ENCODE results near the gene DAG1. TPM values are rescaled to one million over a fixed set of nuclear protein-coding genes. Genes with fewer than 3 reads are reported as not detected.
A peak's percentile ranks its signal among the peaks of the same experiment; 100 is the strongest.

DAG1 gene
- total RNA-seq, 1 experiment from 2014 or later, result 93.0 TPM

GRCh38 chr3:49500205-49500731 lies 30.2 kb downstream of the DAG1 start:
- no peaks in the 10 kb centered on the region for H3K9me3 Mint-ChIP-seq
- Histone ChIP-seq H3K27ac (ENCODE audit: insufficient read length, low read depth, low read length) (no peak overlapping the region), H3K14ac (ENCODE audit: insufficient read depth, low read length) (no peak overlapping the region), H3K27me3 (ENCODE audit: insufficient read depth, low read length) (no peaks in the 10 kb centered on the region), H2BK5ac (ENCODE audit: insufficient read length, low read length) (peak overlapping the region; percentile 41), H3K4me2 (ENCODE audit: insufficient read depth, insufficient read length, low read length) (no peak overlapping the region), H4K8ac (replicated peaks; ENCODE audit: insufficient read length, low read depth, low read length) (no peak overlapping the region), H3K18ac (ENCODE audit: insufficient read length, low read depth, low read length) (no peak overlapping the region), H3K79me2 (ENCODE audit: insufficient read depth, low read length) (peaks cover 5% of the 10 kb centered on the region; the same call in 1 of the 2 replicates), H3K79me1 (ENCODE audit: insufficient read depth, low read depth, low read length, poor library complexity, severe bottlenecking) (peaks cover 12% of the 10 kb centered on the region), H2AFZ (ENCODE audit: low read length) (no peak overlapping the region), H2BK15ac (ENCODE audit: low read depth, low read length) (no peak overlapping the region), H4K20me1 (ENCODE audit: control insufficient read depth, insufficient read depth, insufficient read length) (no peaks in the 10 kb centered on the region), H3K4me1 (ENCODE audit: insufficient read depth, low read length) (no peaks in the 10 kb centered on the region), H2BK12ac (ENCODE audit: insufficient read length, low read depth, low read length) (no peak overlapping the region), H3K23ac (ENCODE audit: insufficient read length, low read depth, low read length) (no peak overlapping the region), H3T11ph (ENCODE audit: low read length) (no peak overlapping the region), H4K91ac (ENCODE audit: insufficient read length, low read depth, low read length) (no peak overlapping the region), H3K9ac (ENCODE audit: extremely low read depth, insufficient read length, low read length) (no peak overlapping the region), H3K9me3 (ENCODE audit: control insufficient read depth, low read depth, low read length) (no peaks in the 10 kb centered on the region), H3K23me2 (ENCODE audit: insufficient read length, low read depth, low read length, poor library complexity, severe bottlenecking) (no peaks in the 10 kb centered on the region), H2BK120ac (ENCODE audit: low read depth, low read length, poor library complexity, severe bottlenecking) (no peak overlapping the region), H2BK20ac (ENCODE audit: low read depth, low read length, poor library complexity, severe bottlenecking) (no peak overlapping the region), H3K56ac (ENCODE audit: insufficient read length, low read depth, low read length) (no peak overlapping the region), H2AK5ac (ENCODE audit: insufficient read length, low read length) (no peak overlapping the region), H4K5ac (ENCODE audit: insufficient read length, low read depth, low read length) (no peak overlapping the region), H3K4ac (ENCODE audit: low read depth, low read length) (no peak overlapping the region)
- TF ChIP-seq CTCF (conservative IDR thresholded peaks at IDR 0.05), result no peak
- peak overlapping the region in 2 of 3 experiments; percentile 19 to 35; a peak in 4 of 7 replicates for H3K27ac Mint-ChIP-seq
- H3K27me3 Mint-ChIP-seq (ENCODE audit: low read depth), result no peaks in the 10 kb centered on the region
- peaks cover 0 to 2% of the 10 kb centered on the region in 2 experiments; a peak in 2 of 4 replicates for H3K4me1 Mint-ChIP-seq
- no CpG with 5 or more reads among the region's 6 CpGs for WGBS (ENCODE audit: extremely low coverage, insufficient read length, low lambda C conversion rate)
- DNase-seq, result no peak
- peaks cover 1 to 11% (median 7%) of the 10 kb centered on the region in 3 experiments; a peak in 4 of 7 replicates for H3K36me3 Mint-ChIP-seq (ENCODE audit: insufficient read depth in 1 of 3, low read depth in 3 of 3)
- no peak overlapping the region for H3K4me3 Mint-ChIP-seq

Measured in H9 (cell line).